Measurements from ENCODE around the gene SLBP. TPM values are rescaled to one million over a fixed set of nuclear protein-coding genes. Genes with fewer than 3 reads are reported as not detected.

SLBP gene
- total and polyA plus RNA-seq, 10 of the 15 experiments (the other 5 are each of a cell fraction or from before 2014, with no cell fraction given) = 94.4 to 278 (median 158) TPM

GRCh38 chr4:1643971-1644735 lies 68.0 kb downstream of the SLBP start:
- ChIA-PET SMC1A (ENCODE audit: uncharacterized antibody, unreplicated experiment) (no interaction called here), POLR2A (no interaction called here), RAD21 (ENCODE audit: unreplicated experiment) (no interaction called here), CTCF (interaction anchor here (0.7 kb wide), 1 partner anchor 390 kb away, joined by 3 read pairs; no protein-coding TSS in a partner anchor)
- Histone ChIP-seq H3K9ac (ENCODE audit: control insufficient read depth, insufficient read depth, low read length) (no peak overlapping the region), H3K36me3 (ENCODE audit: control insufficient read depth in 2 of 2, insufficient read depth in 2 of 2, low read length in 1 of 2) (no peaks in the 10 kb centered on the region), H3K27me3 (replicated peaks in 1 of 2; ENCODE audit: control insufficient read depth in 2 of 2, insufficient read depth in 2 of 2, low read length in 1 of 2) (no peaks in the 10 kb centered on the region), H3K9me3 (replicated peaks; ENCODE audit: control insufficient read depth, insufficient read depth, low read length) (no peaks in the 10 kb centered on the region), H3K79me2 (ENCODE audit: control insufficient read depth, insufficient read depth, low read length) (no peaks in the 10 kb centered on the region), H3K4me1 (ENCODE audit: control insufficient read depth, insufficient read depth, low read length) (no peaks in the 10 kb centered on the region), H3K4me2 (ENCODE audit: control insufficient read depth, insufficient read depth) (no peak overlapping the region), H3K27ac (ENCODE audit: control insufficient read depth, insufficient read depth) (no peak overlapping the region), H2AFZ (ENCODE audit: control insufficient read depth, low read depth, low read length) (no peak overlapping the region), H4K20me1 (ENCODE audit: control insufficient read depth, insufficient read depth) (no peaks in the 10 kb centered on the region), H3K4me3 (no peak overlapping the region)
- no peak for ATAC-seq
- TF ChIP-seq FOXK2 (IDR thresholded peaks at IDR 0.05) (no peak), ZZZ3 (IDR thresholded peaks at IDR 0.05; ENCODE audit: control insufficient read depth, insufficient read length, low read depth) (no peak), HDAC2 (IDR thresholded peaks at IDR 0.05) (no peak), SRF (IDR thresholded peaks at IDR 0.05; ENCODE audit: low read depth in 2 of 2, low read length in 2 of 2) (no peak), SMC3 (IDR thresholded peaks at IDR 0.05; ENCODE audit: borderline replicate concordance, low read length) (no peak), NR2C2 (IDR thresholded peaks at IDR 0.05; ENCODE audit: borderline replicate concordance, control insufficient read depth, insufficient read length, low read depth) (no peak), SREBF2 (IDR thresholded peaks at IDR 0.05; ENCODE audit: low read length) (no peak), NBN (IDR thresholded peaks at IDR 0.05) (no peak), EZH2 (IDR thresholded peaks at IDR 0.05; ENCODE audit: borderline replicate concordance, control insufficient read depth, low read depth, low read length) (no peak), ZBTB11 (CRISPR knock-in tag; IDR thresholded peaks at IDR 0.05) (no peak), YBX1 (IDR thresholded peaks at IDR 0.05) (no peak)
- TF ChIP-seq, protein P1, sequence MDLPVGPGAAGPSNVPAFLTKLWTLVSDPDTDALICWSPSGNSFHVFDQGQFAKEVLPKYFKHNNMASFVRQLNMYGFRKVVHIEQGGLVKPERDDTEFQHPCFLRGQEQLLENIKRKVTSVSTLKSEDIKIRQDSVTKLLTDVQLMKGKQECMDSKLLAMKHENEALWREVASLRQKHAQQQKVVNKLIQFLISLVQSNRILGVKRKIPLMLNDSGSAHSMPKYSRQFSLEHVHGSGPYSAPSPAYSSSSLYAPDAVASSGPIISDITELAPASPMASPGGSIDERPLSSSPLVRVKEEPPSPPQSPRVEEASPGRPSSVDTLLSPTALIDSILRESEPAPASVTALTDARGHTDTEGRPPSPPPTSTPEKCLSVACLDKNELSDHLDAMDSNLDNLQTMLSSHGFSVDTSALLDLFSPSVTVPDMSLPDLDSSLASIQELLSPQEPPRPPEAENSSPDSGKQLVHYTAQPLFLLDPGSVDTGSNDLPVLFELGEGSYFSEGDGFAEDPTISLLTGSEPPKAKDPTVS (IDR thresholded peaks at IDR 0.05; ENCODE audit: low read depth, low read length) = no peak
- TF ChIP-seq, protein P2, sequence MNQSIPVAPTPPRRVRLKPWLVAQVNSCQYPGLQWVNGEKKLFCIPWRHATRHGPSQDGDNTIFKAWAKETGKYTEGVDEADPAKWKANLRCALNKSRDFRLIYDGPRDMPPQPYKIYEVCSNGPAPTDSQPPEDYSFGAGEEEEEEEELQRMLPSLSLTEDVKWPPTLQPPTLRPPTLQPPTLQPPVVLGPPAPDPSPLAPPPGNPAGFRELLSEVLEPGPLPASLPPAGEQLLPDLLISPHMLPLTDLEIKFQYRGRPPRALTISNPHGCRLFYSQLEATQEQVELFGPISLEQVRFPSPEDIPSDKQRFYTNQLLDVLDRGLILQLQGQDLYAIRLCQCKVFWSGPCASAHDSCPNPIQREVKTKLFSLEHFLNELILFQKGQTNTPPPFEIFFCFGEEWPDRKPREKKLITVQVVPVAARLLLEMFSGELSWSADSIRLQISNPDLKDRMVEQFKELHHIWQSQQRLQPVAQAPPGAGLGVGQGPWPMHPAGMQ (IDR thresholded peaks at IDR 0.05; ENCODE audit: borderline replicate concordance) = no peak
- WGBS (ENCODE audit: insufficient coverage, insufficient replicate concordance, low lambda C conversion rate, missing lambda C conversion rate) = 75% methylated on average over 48 of the region's 48 CpGs
- no peak for DNase-seq (ENCODE audit: low read depth, low spot score)
- no peak for FAIRE-seq
- in situ Hi-C loops (cut with MboI) (no loop called here), intact Hi-C loops (cut with micrococcal nuclease; ENCODE audit: unreplicated experiment) (no loop called here)
- BruUV-seq (replicated peaks) = no TSS peak

Data from GM12878 (cell line).